Esophagus muscularis mucosa (tissue), 4 donors: Measurements from ENCODE around the gene STK24. TPM values are rescaled to one million over a fixed set of nuclear protein-coding genes. Genes with fewer than 3 reads are reported as not detected.

Source experiments
- DNase-seq: peaks from one replicate; pipeline ENCODE4 v3.0.0-alpha.2; 2017; ENCODE audit errors: extremely low spot score
- H3K27ac ChIP-seq, 4 donors: fragments of 200-600 bp; sonication (generic); replicated peaks in 1 of 4; 1 replicate in 3 of 4; 2 replicates in 1 of 4; pipeline ENCODE4 v1.5.1; 2016 to 2019; ENCODE audit warnings: mild to moderate bottlenecking in 1 of 4
- H3K27me3 ChIP-seq, 4 donors: fragments of 200-600 bp; sonication (generic); one replicate each; pipeline versions ENCODE4 v1.5.1 to v1.6.0; 2016 to 2019
- H3K36me3 ChIP-seq, 4 donors: fragments of 200-600 bp; sonication (generic); one replicate each; pipeline ENCODE4 v1.5.1; 2016 to 2019
- H3K4me1 ChIP-seq, 4 donors: fragments of 200-600 bp; sonication (generic); one replicate each; pipeline ENCODE4 v1.5.1; 2016 to 2019
- H3K4me3 ChIP-seq, 4 donors: fragments of 200-600 bp; sonication (generic); 1 replicate in 2 of 4; 2 replicates in 2 of 4; pipeline ENCODE4 v1.5.1; 2016 to 2019; ENCODE audit warnings: mild to moderate bottlenecking in 4 of 4, moderate library complexity in 1 of 4
- H3K9me3 ChIP-seq, 4 donors: fragments of 200-600 bp; sonication (generic); 1 replicate in 3 of 4; 2 replicates in 1 of 4; pipeline ENCODE4 v1.5.1; 2016 to 2019
- CTCF ChIP-seq, 3 experiments: fragments of 200-600 bp in 2 of 3; fragments of 450-650 bp in 1 of 3; sonication (generic) in 2 of 3; IDR thresholded peaks; one replicate each; pipeline ENCODE4 v1.5.1; 2017 to 2019; ENCODE audit warnings: antibody characterized with exemption in 3 of 3, mild to moderate bottlenecking in 2 of 3, moderate library complexity in 1 of 3
- EP300 ChIP-seq: sonication (generic); formaldehyde crosslinking; IDR thresholded peaks from one replicate; pipeline ENCODE4 v1.6.1; 2017; ENCODE audit warnings: antibody characterized with exemption
- POLR2A ChIP-seq: fragments of 450-650 bp; IDR thresholded peaks from one replicate; pipeline ENCODE4 v1.6.1; 2017; ENCODE audit warnings: antibody characterized with exemption, moderate library complexity, mild to moderate bottlenecking, low read depth
- POLR2AphosphoS5 ChIP-seq, 2 donors: sonication (generic); formaldehyde crosslinking; IDR thresholded peaks; one replicate each; pipeline ENCODE4 v1.6.1; 2017; ENCODE audit warnings: antibody characterized with exemption in 2 of 2
- WGBS: methylation state at CpG from one replicate; pipeline ENCODE4 v1.1.5; 2018; 5-methylcytosine and 5-hydroxymethylcytosine counted together
- intact Hi-C: fragments of 100-400 bp; cut with DNase I; formaldehyde crosslinking; loops from one replicate; pipeline ENCODE4 v1.15.1; 2023
- total RNA-seq, 4 donors: library from RNA; depleted of rRNA; stranded (reverse); fragments of >200 nt; gene quantifications; one replicate each; pipeline versions ENCODE4 v1.1.0 to v1.2.1, GENCODE V29; 2016

Gene STK24
- total RNA-seq, 4 donors from 2014 or later = 61.9 to 108 (median 96.7) TPM

GRCh38 chr13:98473788-98474144, 103.1 kb downstream of the STK24 start:
- H3K4me1 ChIP-seq = peaks cover 32 to 47% (median 41%) of the 10 kb centered on the region in 4 donors
- no peaks in the 10 kb centered on the region for H3K27me3 ChIP-seq
- intact Hi-C loops = no loop called here
- no peak for TF ChIP-seq POLR2AphosphoS5 (IDR thresholded peaks at IDR 0.05)
- TF ChIP-seq POLR2A = no peak
- TF ChIP-seq EP300 = no peak
- TF ChIP-seq CTCF (IDR thresholded peaks at IDR 0.05) = no peak
- 88% methylated on average over 7 of the region's 7 CpGs for WGBS
- H3K4me3 ChIP-seq = no peak overlapping the region
- no peak for DNase-seq
- no peaks in the 10 kb centered on the region for H3K9me3 ChIP-seq
- H3K36me3 ChIP-seq = peaks cover 9 to 47% (median 28%) of the 10 kb centered on the region in 4 donors
- H3K27ac ChIP-seq = no peak overlapping the region

- no peak for TF ChIP-seq CTCF (IDR thresholded peaks at IDR 0.05)
- no peak for TF ChIP-seq POLR2AphosphoS5 (IDR thresholded peaks at IDR 0.05)
- no peak for TF ChIP-seq POLR2A
- no peak for TF ChIP-seq EP300
- intact Hi-C loops = no loop called here
- 52% methylated on average over 4 of the region's 5 CpGs for WGBS
Measured at GRCh38 chr13:98473135-98473787, 103.6 kb downstream of the STK24 start.

GRCh38 chr13:98471934-98472333, 105.0 kb downstream of the STK24 start:
- H3K4me1 ChIP-seq = peaks cover 37 to 45% (median 42%) of the 10 kb centered on the region in 4 donors
- H3K36me3 ChIP-seq = peaks cover 9 to 55% (median 33%) of the 10 kb centered on the region in 4 donors
- H3K4me3 ChIP-seq = no peak overlapping the region
- no peak overlapping the region for H3K27ac ChIP-seq
- no peaks in the 10 kb centered on the region for H3K27me3 ChIP-seq
- WGBS = 96% methylated on average over 10 of the region's 10 CpGs
- H3K9me3 ChIP-seq = no peaks in the 10 kb centered on the region
- intact Hi-C loops = no loop called here
- no peak for TF ChIP-seq POLR2AphosphoS5 (IDR thresholded peaks at IDR 0.05)
- no peak for TF ChIP-seq EP300
- no peak for TF ChIP-seq CTCF (IDR thresholded peaks at IDR 0.05)
- no peak for TF ChIP-seq POLR2A
- no peak for DNase-seq

More at GRCh38 chr13:98473135-98473787, 103.6 kb downstream of the STK24 start:
- no peak overlapping the region for H3K27ac ChIP-seq
- no peak overlapping the region for H3K4me3 ChIP-seq
- H3K27me3 ChIP-seq = no peaks in the 10 kb centered on the region
- DNase-seq = no peak
- peaks cover 9 to 52% (median 30%) of the 10 kb centered on the region in 4 donors for H3K36me3 ChIP-seq
- no peaks in the 10 kb centered on the region for H3K9me3 ChIP-seq
- H3K4me1 ChIP-seq = peaks cover 37 to 45% (median 39%) of the 10 kb centered on the region in 4 donors

GRCh38 chr13:98470920-98471319, 106.0 kb downstream of the STK24 start:
- no peaks in the 10 kb centered on the region for H3K27me3 ChIP-seq
- TF ChIP-seq EP300 = no peak
- peaks cover 37 to 44% (median 40%) of the 10 kb centered on the region in 4 donors for H3K4me1 ChIP-seq
- H3K27ac ChIP-seq = no peak overlapping the region
- no peaks in the 10 kb centered on the region for H3K9me3 ChIP-seq
- no peak for DNase-seq
- H3K36me3 ChIP-seq = peaks cover 9 to 60% (median 33%) of the 10 kb centered on the region in 4 donors
- WGBS = 95% methylated on average over 6 of the region's 6 CpGs
- intact Hi-C loops = no loop called here
- no peak overlapping the region for H3K4me3 ChIP-seq

- Histone ChIP-seq H3K36me3 (peaks cover 0 to 64% (median 33%) of the 10 kb centered on the region in 4 donors), H3K27ac (no peak overlapping the region), H3K4me1 (peaks cover 35 to 48% (median 41%) of the 10 kb centered on the region in 4 donors), H3K9me3 (no peaks in the 10 kb centered on the region), H3K4me3 (no peak overlapping the region), H3K27me3 (no peaks in the 10 kb centered on the region)
- no peak for DNase-seq
- 97% methylated on average over 20 of the region's 20 CpGs for WGBS
- intact Hi-C loops = no loop called here
- TF ChIP-seq POLR2AphosphoS5 (IDR thresholded peaks at IDR 0.05) (no peak), CTCF (IDR thresholded peaks at IDR 0.05) (no peak), EP300 (no peak), POLR2A (no peak)
Measured at GRCh38 chr13:98468929-98469328, 108.0 kb downstream of the STK24 start.
